HCT116 (cell line): Measurements from ENCODE around the gene DENND5A. TPM values are rescaled to one million over a fixed set of nuclear protein-coding genes. Genes with fewer than 3 reads are reported as not detected.

ENCODE experiments used
- ATAC-seq: fragments of 200-7000 bp; cut with Tn5 transposase; 2 replicates; pipeline ENCODE4 v1.9.1; 2020; ENCODE audit warnings: mild to moderate bottlenecking, moderate library complexity
- BruUV-seq: library from RNA; stranded (reverse); fragments of 400-500 nt; replicated peaks from 2 replicates; lab custom pipeline; 2021; lab: Mats Ljungman, UMichigan
- CTCF ChIA-PET: fragments of 300-600 bp; sonication (Branson Sonifier 250); formaldehyde crosslinking; loops from one replicate; lab custom pipeline; 2021; ENCODE audit warnings: antibody characterized with exemption; lab: Charles Lee
- POLR2A ChIA-PET: fragments of 300-600, 350-600 bp; sonication (Branson Sonifier 250); formaldehyde crosslinking; loops from one replicate; lab custom pipeline; 2021; ENCODE audit warnings: antibody characterized with exemption; lab: Charles Lee
- RAD21 ChIA-PET, 2 experiments: fragments of 300-600 bp; sonication (Branson Sonifier 250); formaldehyde crosslinking; loops; one replicate each; lab custom pipeline; 2023; ENCODE audit warnings: low total read pairs in 2 of 2; ENCODE audit not compliant: uncharacterized antibody in 2 of 2, unreplicated experiment in 2 of 2, low non-redundant PET in 1 of 2; lab: Charles Lee
- DNase-seq: peaks from one replicate; pipeline ENCODE4 v3.0.0-alpha.2; 2010; ENCODE audit warnings: low read depth, low spot score
- H2AFZ ChIP-seq: fragments of 200-600 bp; shearing (Covaris generic), sonication (generic); 2 replicates; pipeline ENCODE4 v1.6.1; 2017; ENCODE audit warnings: low read depth, mixed run types, mixed read lengths, antibody characterized with exemption, low read length; ENCODE audit not compliant: poor library complexity, severe bottlenecking
- H3K27ac ChIP-seq: 2 replicates; pipeline ENCODE4 v1.5.1; 2012; ENCODE audit warnings: low read depth, low read length
- H3K27me3 ChIP-seq: fragments of 200-600 bp; sonication (generic); 2 replicates; pipeline ENCODE4 v1.6.1; 2016; ENCODE audit warnings: mixed run types, low read length, mixed read lengths; ENCODE audit not compliant: insufficient read depth
- H3K36me3 ChIP-seq, 2 experiments: fragments of 200-500 bp in 1 of 2; fragments of 200-600 bp in 1 of 2; sonication (Bioruptor generic) in 1 of 2; sonication (generic) in 1 of 2; 2 replicates each; pipeline versions ENCODE4 v1.5.1 to v1.6.1; 2014 to 2016; ENCODE audit warnings: low read length in 2 of 2, inconsistent platforms in 1 of 2, mixed read lengths in 1 of 2, mixed run types in 1 of 2; ENCODE audit not compliant: insufficient read depth in 2 of 2, control insufficient read depth in 1 of 2
- H3K4me1 ChIP-seq, 2 experiments: fragments of 200-600 bp in 1 of 2; sonication (generic) in 1 of 2; 2 replicates each; pipeline versions ENCODE4 v1.5.1 to v1.6.1; 2012 to 2017; ENCODE audit warnings: low read length in 2 of 2, inconsistent platforms in 1 of 2, mild to moderate bottlenecking in 1 of 2, mixed read lengths in 1 of 2, mixed run types in 1 of 2, moderate library complexity in 1 of 2; ENCODE audit not compliant: insufficient read depth in 2 of 2, control insufficient read depth in 1 of 2
- H3K4me2 ChIP-seq: fragments of 200-600 bp; sonication (generic); 2 replicates; pipeline ENCODE4 v1.6.1; 2017; ENCODE audit warnings: mixed run types, low read length, mixed read lengths
- H3K4me3 ChIP-seq, 2 experiments: fragments of 200-600 bp in 1 of 2; sonication (generic) in 1 of 2; replicated peaks in 1 of 2; 2 replicates each; pipeline ENCODE4 v1.5.1; 2011 to 2016; ENCODE audit warnings: low read length in 2 of 2, control low read depth in 1 of 2, low read depth in 1 of 2, mild to moderate bottlenecking in 1 of 2, mixed read lengths in 1 of 2, mixed run types in 1 of 2
- H3K79me2 ChIP-seq: fragments of 200-600 bp; sonication (generic); 2 replicates; pipeline ENCODE4 v1.6.1; 2017; ENCODE audit warnings: mild to moderate bottlenecking, mixed run types, low read length, moderate library complexity, mixed read lengths; ENCODE audit not compliant: insufficient read depth
- H3K9ac ChIP-seq: fragments of 200-600 bp; sonication (generic); 2 replicates; pipeline ENCODE4 v1.6.1; 2016; ENCODE audit warnings: low read length, mixed read lengths
- H3K9me2 ChIP-seq: fragments of 200-600 bp; sonication (generic), shearing (Covaris generic); 2 replicates; pipeline ENCODE4 v1.6.1; 2017; ENCODE audit warnings: mixed run types, mild to moderate bottlenecking, moderate library complexity; ENCODE audit not compliant: insufficient read depth
- H3K9me3 ChIP-seq, 2 experiments: fragments of 200-500 bp in 1 of 2; fragments of 200-600 bp in 1 of 2; sonication (Bioruptor generic) in 1 of 2; sonication (generic) in 1 of 2; 2 replicates each; pipeline ENCODE4 v1.6.1; 2014 to 2017; ENCODE audit warnings: low read length in 2 of 2, mixed read lengths in 2 of 2, inconsistent platforms in 1 of 2, low read depth in 1 of 2, mild to moderate bottlenecking in 1 of 2, mixed run types in 1 of 2, moderate library complexity in 1 of 2; ENCODE audit not compliant: control insufficient read depth in 1 of 2, insufficient read depth in 1 of 2
- H4K20me1 ChIP-seq: fragments of 200-600 bp; sonication (generic), shearing (Covaris generic); 2 replicates; pipeline ENCODE4 v1.6.1; 2017; ENCODE audit warnings: mixed run types, mild to moderate bottlenecking, moderate library complexity; ENCODE audit not compliant: insufficient read depth
- CBX3 ChIP-seq: IDR thresholded peaks from 2 replicates; pipeline ENCODE4 v1.6.1; 2012; ENCODE audit warnings: low read depth
- CEBPB ChIP-seq: IDR thresholded peaks from 2 replicates; pipeline ENCODE4 v1.6.1; 2012; ENCODE audit warnings: low read depth
- EGR1 ChIP-seq: IDR thresholded peaks from 2 replicates; pipeline ENCODE4 v1.6.1; 2012; ENCODE audit warnings: low read depth
- ELF1 ChIP-seq: IDR thresholded peaks from 2 replicates; pipeline ENCODE4 v1.6.1; 2012; ENCODE audit warnings: low read depth, borderline replicate concordance
- EZH2 ChIP-seq: fragments of 200-600 bp; sonication (generic); IDR thresholded peaks from 2 replicates; pipeline ENCODE4 v1.6.1; 2017; ENCODE audit warnings: antibody characterized with exemption, mixed run types
- EZH2phosphoT487 ChIP-seq: fragments of 200-600 bp; IDR thresholded peaks from 2 replicates; pipeline ENCODE4 v1.6.1; 2018; ENCODE audit warnings: antibody characterized with exemption, borderline replicate concordance
- FOSL1 ChIP-seq: IDR thresholded peaks from 2 replicates; pipeline ENCODE4 v1.6.1; 2012; ENCODE audit warnings: low read depth
- JUND ChIP-seq: IDR thresholded peaks from 2 replicates; pipeline ENCODE4 v1.6.1; 2012
- SP1 ChIP-seq: IDR thresholded peaks from 2 replicates; pipeline ENCODE4 v1.6.1; 2012; ENCODE audit warnings: low read depth
- SRF ChIP-seq: IDR thresholded peaks from 2 replicates; pipeline ENCODE4 v1.6.1; 2012; ENCODE audit warnings: low read depth
- TCF7L2 ChIP-seq: IDR thresholded peaks from 2 replicates; pipeline ENCODE4 v1.7.0; 2011; ENCODE audit warnings: borderline replicate concordance, inconsistent platforms; ENCODE audit not compliant: insufficient read depth, insufficient read length; ENCODE audit errors: extremely low read depth
- YY1 ChIP-seq: IDR thresholded peaks from 2 replicates; pipeline ENCODE4 v1.6.1; 2011; ENCODE audit warnings: low read length, low read depth, moderate library complexity, mild to moderate bottlenecking; ENCODE audit not compliant: insufficient replicate concordance; ENCODE audit errors: extremely low read depth
- ZFX ChIP-seq: fragments of 450-650 bp; IDR thresholded peaks from 2 replicates; pipeline ENCODE4 v1.6.1; 2017
- ZNF274 ChIP-seq: fragments of 200-500 bp; sonication (Bioruptor generic); IDR thresholded peaks from 2 replicates; pipeline ENCODE4 v1.6.1; 2014; ENCODE audit warnings: mild to moderate bottlenecking, low read depth, low read length, inconsistent platforms
- intact Hi-C: fragments of 100-400 bp; cut with micrococcal nuclease; formaldehyde crosslinking; loops from 2 replicates; pipeline ENCODE4 v1.10.0; 2022
- total RNA-seq: library from RNA; stranded (reverse); gene quantifications from one replicate; pipeline ENCODE4 v1.2.1, GENCODE V29; 2021; ENCODE audit not compliant: unreplicated experiment
- TF ChIP-seq, protein P1 (sequence below): IDR thresholded peaks from 2 replicates; pipeline ENCODE4 v1.6.1; 2012
- TF ChIP-seq, protein P2 (sequence below): IDR thresholded peaks from 2 replicates; pipeline ENCODE4 v1.6.1; 2011; ENCODE audit warnings: mild to moderate bottlenecking, low read length, moderate library complexity; ENCODE audit not compliant: insufficient replicate concordance; ENCODE audit errors: extremely low read depth
- TF ChIP-seq, protein P3 (sequence below): IDR thresholded peaks from 2 replicates; pipeline ENCODE4 v1.6.1; 2012
- TF ChIP-seq, protein P4 (sequence below), 3 experiments: fragments of 200-600 bp in 1 of 3; sonication (generic) in 1 of 3; IDR thresholded peaks in 2 of 3; conservative IDR thresholded peaks in 1 of 3; 2 replicates each; pipeline ENCODE4 v1.5.1; 2012 to 2017; ENCODE audit warnings: low read depth in 2 of 3, low read length in 2 of 3, antibody characterized with exemption in 1 of 3, borderline replicate concordance in 1 of 3, control low read depth in 1 of 3, mild to moderate bottlenecking in 1 of 3, mixed read lengths in 1 of 3, mixed run types in 1 of 3, moderate library complexity in 1 of 3; ENCODE audit not compliant: insufficient read depth in 1 of 3
- TF ChIP-seq, protein P5 (sequence below): IDR thresholded peaks from 2 replicates; pipeline ENCODE4 v1.6.1; 2012; ENCODE audit warnings: low read depth

Gene DENND5A
- total RNA-seq, 1 experiment from 2014 or later = 48.6 TPM

DNA sequence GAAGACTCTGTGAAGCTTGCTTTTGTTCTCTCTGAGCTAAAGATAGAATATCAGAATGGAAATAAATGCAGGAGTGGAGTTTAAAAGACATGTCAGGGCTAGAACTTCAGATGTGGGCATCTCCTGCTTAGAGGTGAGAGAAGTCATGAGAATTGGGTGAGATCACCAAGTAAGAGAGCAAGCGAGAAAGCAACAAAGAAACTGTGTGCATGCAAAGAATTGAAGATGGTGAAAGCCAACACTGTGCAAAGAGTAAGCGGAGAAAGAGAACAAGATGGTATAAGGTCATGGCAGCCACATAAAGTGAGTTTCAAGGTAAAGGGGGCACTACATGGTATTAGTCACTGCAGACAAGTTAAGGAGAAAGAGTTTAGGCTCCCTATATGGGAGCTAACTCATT lies 116.4 kb downstream of the DENND5A start:
- Histone ChIP-seq H2AFZ (no peak overlapping the region), H3K27me3 (no peaks in the 10 kb centered on the region), H3K9me2 (no peaks in the 10 kb centered on the region), H3K4me3 (no peak overlapping the region), H3K9ac (no peak overlapping the region), H3K9me3 (no peaks in the 10 kb centered on the region), H3K4me1 (no peaks in the 10 kb centered on the region), H3K27ac (no peak overlapping the region), H3K79me2 (no peaks in the 10 kb centered on the region), H3K36me3 (peaks cover 19 to 27% of the 10 kb centered on the region in 2 experiments; a peak in 2 of 4 replicates), H3K4me2 (no peak overlapping the region), H4K20me1 (no peaks in the 10 kb centered on the region)
- intact Hi-C loops = no loop called here
- DNase-seq (no peak), ATAC-seq (no peak)
- no peak for TF ChIP-seq JUND
- TF ChIP-seq CBX3 = no peak
- no peak for TF ChIP-seq TCF7L2
- TF ChIP-seq FOSL1 = no peak
- no peak for TF ChIP-seq EZH2
- TF ChIP-seq, protein P1, sequence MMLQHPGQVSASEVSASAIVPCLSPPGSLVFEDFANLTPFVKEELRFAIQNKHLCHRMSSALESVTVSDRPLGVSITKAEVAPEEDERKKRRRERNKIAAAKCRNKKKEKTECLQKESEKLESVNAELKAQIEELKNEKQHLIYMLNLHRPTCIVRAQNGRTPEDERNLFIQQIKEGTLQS = no peak
- TF ChIP-seq ZFX = no peak
- no peak for TF ChIP-seq CEBPB
- TF ChIP-seq ZNF274 = no peak
- TF ChIP-seq YY1 = no peak
- TF ChIP-seq, protein P2, sequence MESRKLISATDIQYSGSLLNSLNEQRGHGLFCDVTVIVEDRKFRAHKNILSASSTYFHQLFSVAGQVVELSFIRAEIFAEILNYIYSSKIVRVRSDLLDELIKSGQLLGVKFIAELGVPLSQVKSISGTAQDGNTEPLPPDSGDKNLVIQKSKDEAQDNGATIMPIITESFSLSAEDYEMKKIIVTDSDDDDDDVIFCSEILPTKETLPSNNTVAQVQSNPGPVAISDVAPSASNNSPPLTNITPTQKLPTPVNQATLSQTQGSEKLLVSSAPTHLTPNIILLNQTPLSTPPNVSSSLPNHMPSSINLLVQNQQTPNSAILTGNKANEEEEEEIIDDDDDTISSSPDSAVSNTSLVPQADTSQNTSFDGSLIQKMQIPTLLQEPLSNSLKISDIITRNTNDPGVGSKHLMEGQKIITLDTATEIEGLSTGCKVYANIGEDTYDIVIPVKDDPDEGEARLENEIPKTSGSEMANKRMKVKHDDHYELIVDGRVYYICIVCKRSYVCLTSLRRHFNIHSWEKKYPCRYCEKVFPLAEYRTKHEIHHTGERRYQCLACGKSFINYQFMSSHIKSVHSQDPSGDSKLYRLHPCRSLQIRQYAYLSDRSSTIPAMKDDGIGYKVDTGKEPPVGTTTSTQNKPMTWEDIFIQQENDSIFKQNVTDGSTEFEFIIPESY = no peak
- TF ChIP-seq, protein P3, sequence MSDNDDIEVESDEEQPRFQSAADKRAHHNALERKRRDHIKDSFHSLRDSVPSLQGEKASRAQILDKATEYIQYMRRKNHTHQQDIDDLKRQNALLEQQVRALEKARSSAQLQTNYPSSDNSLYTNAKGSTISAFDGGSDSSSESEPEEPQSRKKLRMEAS = no peak
- TF ChIP-seq SRF = no peak
- no peak for TF ChIP-seq SP1
- TF ChIP-seq ELF1 = no peak
- TF ChIP-seq, protein P4, sequence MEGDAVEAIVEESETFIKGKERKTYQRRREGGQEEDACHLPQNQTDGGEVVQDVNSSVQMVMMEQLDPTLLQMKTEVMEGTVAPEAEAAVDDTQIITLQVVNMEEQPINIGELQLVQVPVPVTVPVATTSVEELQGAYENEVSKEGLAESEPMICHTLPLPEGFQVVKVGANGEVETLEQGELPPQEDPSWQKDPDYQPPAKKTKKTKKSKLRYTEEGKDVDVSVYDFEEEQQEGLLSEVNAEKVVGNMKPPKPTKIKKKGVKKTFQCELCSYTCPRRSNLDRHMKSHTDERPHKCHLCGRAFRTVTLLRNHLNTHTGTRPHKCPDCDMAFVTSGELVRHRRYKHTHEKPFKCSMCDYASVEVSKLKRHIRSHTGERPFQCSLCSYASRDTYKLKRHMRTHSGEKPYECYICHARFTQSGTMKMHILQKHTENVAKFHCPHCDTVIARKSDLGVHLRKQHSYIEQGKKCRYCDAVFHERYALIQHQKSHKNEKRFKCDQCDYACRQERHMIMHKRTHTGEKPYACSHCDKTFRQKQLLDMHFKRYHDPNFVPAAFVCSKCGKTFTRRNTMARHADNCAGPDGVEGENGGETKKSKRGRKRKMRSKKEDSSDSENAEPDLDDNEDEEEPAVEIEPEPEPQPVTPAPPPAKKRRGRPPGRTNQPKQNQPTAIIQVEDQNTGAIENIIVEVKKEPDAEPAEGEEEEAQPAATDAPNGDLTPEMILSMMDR (IDR thresholded peaks at IDR 0.05 in 2 of 3, conservative IDR thresholded peaks at IDR 0.05 in 1 of 3; ENCODE audit: borderline replicate concordance in 1 of 3, insufficient read depth in 1 of 3, low read depth in 2 of 3, low read length in 2 of 3) = no peak
- TF ChIP-seq EGR1 = no peak
- TF ChIP-seq, protein P5, sequence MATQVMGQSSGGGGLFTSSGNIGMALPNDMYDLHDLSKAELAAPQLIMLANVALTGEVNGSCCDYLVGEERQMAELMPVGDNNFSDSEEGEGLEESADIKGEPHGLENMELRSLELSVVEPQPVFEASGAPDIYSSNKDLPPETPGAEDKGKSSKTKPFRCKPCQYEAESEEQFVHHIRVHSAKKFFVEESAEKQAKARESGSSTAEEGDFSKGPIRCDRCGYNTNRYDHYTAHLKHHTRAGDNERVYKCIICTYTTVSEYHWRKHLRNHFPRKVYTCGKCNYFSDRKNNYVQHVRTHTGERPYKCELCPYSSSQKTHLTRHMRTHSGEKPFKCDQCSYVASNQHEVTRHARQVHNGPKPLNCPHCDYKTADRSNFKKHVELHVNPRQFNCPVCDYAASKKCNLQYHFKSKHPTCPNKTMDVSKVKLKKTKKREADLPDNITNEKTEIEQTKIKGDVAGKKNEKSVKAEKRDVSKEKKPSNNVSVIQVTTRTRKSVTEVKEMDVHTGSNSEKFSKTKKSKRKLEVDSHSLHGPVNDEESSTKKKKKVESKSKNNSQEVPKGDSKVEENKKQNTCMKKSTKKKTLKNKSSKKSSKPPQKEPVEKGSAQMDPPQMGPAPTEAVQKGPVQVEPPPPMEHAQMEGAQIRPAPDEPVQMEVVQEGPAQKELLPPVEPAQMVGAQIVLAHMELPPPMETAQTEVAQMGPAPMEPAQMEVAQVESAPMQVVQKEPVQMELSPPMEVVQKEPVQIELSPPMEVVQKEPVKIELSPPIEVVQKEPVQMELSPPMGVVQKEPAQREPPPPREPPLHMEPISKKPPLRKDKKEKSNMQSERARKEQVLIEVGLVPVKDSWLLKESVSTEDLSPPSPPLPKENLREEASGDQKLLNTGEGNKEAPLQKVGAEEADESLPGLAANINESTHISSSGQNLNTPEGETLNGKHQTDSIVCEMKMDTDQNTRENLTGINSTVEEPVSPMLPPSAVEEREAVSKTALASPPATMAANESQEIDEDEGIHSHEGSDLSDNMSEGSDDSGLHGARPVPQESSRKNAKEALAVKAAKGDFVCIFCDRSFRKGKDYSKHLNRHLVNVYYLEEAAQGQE = no peak
- TF ChIP-seq EZH2phosphoT487 = no peak
- POLR2A ChIA-PET = no interaction called here
- CTCF ChIA-PET = interaction anchor here (3.3 kb wide), 1 partner anchor 11 kb away, joined by 9 read pairs; no protein-coding TSS in a partner anchor
- BruUV-seq = no TSS peak
- RAD21 ChIA-PET = no interaction called here
